ENCODE results near the gene ALDH16A1.

The ALDH16A1 gene

GRCh38 chr19:49427339-49427738 is 25.7 kb upstream of the ALDH16A1 start:
- Histone ChIP-seq H2BK5ac (ENCODE audit: low read length) (peak overlapping the region; percentile 35), H3K4ac (ENCODE audit: low read length) (no peak overlapping the region), H3K9ac (ENCODE audit: low read depth, low read length, poor library complexity) (no peak overlapping the region), H3K14ac (ENCODE audit: low read length) (no peak overlapping the region), H3K79me1 (ENCODE audit: low read depth, low read length) (peaks cover 2% of the 10 kb centered on the region), H3K27ac (replicated peaks; ENCODE audit: low read length) (no peak overlapping the region), H3K4me2 (ENCODE audit: insufficient read depth, low read length, poor library complexity, severe bottlenecking) (no peak overlapping the region), H3K4me3 (ENCODE audit: low read length in 2 of 2) (no peak overlapping the region), H2AFZ (ENCODE audit: low read length) (no peak overlapping the region), H3K9me3 (replicated peaks in 1 of 2; ENCODE audit: control insufficient read depth in 2 of 2, insufficient read depth in 1 of 2, low read depth in 1 of 2, low read length in 2 of 2) (peaks cover 4% of the 10 kb centered on the region in 2 donors), H2BK12ac (ENCODE audit: low read length) (peak overlapping the region; percentile 98), H2BK120ac (ENCODE audit: low read depth, low read length) (peak overlapping the region; percentile 28), H4K91ac (ENCODE audit: low read depth, low read length, poor library complexity) (no peak overlapping the region), H3K4me1 (ENCODE audit: control insufficient read depth in 2 of 2, insufficient read depth in 1 of 2, low read depth in 1 of 2, low read length in 2 of 2) (peaks cover 28 to 32% of the 10 kb centered on the region in 2 donors), H4K8ac (ENCODE audit: low read depth, low read length) (peak overlapping the region; percentile 56), H3K23ac (ENCODE audit: low read depth, low read length, poor library complexity) (no peak overlapping the region), H2AK5ac (ENCODE audit: low read depth, low read length) (peak overlapping the region; percentile 86), H3K36me3 (replicated peaks in 1 of 2; ENCODE audit: control insufficient read depth in 2 of 2, insufficient read depth in 2 of 2, low read length in 2 of 2) (no peaks in the 10 kb centered on the region), H3K27me3 (ENCODE audit: control insufficient read depth in 3 of 3, insufficient read depth in 3 of 3, low read depth in 1 of 3, low read length in 3 of 3) (peaks cover 8 to 96% (median 71%) of the 10 kb centered on the region in 3 experiments), H2BK15ac (ENCODE audit: low read length) (peak overlapping the region; percentile 54), H3K18ac (ENCODE audit: low read length) (peak overlapping the region; percentile 85)
- no CpG with 5 or more reads among the region's 12 CpGs for WGBS, 2 donors (ENCODE audit: extremely low coverage in 2 of 2, insufficient read length in 2 of 2, insufficient replicate concordance in 1 of 2)
- no peak for DNase-seq (ENCODE audit: low spot score)

- Histone ChIP-seq H3K23ac (ENCODE audit: low read depth, low read length, poor library complexity) (peak overlapping the region; percentile 80), H3K18ac (ENCODE audit: low read length) (peak overlapping the region; percentile 95), H3K27ac (replicated peaks; ENCODE audit: low read length) (no peak overlapping the region), H3K4me3 (ENCODE audit: low read length in 2 of 2) (peak overlapping the region; percentile 34 to 60), H3K9ac (ENCODE audit: low read depth, low read length, poor library complexity) (peak overlapping the region; percentile 57), H3K4ac (ENCODE audit: low read length) (peak overlapping the region; percentile 91), H3K4me2 (ENCODE audit: insufficient read depth, low read length, poor library complexity, severe bottlenecking) (peak overlapping the region; percentile 89), H2BK15ac (ENCODE audit: low read length) (peak overlapping the region; percentile 54), H3K4me1 (ENCODE audit: control insufficient read depth in 2 of 2, insufficient read depth in 1 of 2, low read depth in 1 of 2, low read length in 2 of 2) (peaks cover 24 to 29% of the 10 kb centered on the region in 2 donors), H3K36me3 (replicated peaks in 1 of 2; ENCODE audit: control insufficient read depth in 2 of 2, insufficient read depth in 2 of 2, low read length in 2 of 2) (no peaks in the 10 kb centered on the region), H4K91ac (ENCODE audit: low read depth, low read length, poor library complexity) (no peak overlapping the region), H2AK5ac (ENCODE audit: low read depth, low read length) (peak overlapping the region; percentile 86), H3K14ac (ENCODE audit: low read length) (peak overlapping the region; percentile 51), H4K8ac (ENCODE audit: low read depth, low read length) (no peak overlapping the region), H3K79me1 (ENCODE audit: low read depth, low read length) (peaks cover 2% of the 10 kb centered on the region), H2AFZ (ENCODE audit: low read length) (peak overlapping the region; percentile 96), H3K27me3 (ENCODE audit: control insufficient read depth in 3 of 3, insufficient read depth in 3 of 3, low read depth in 1 of 3, low read length in 3 of 3) (peaks cover 6 to 96% (median 71%) of the 10 kb centered on the region in 3 experiments), H2BK120ac (ENCODE audit: low read depth, low read length) (peak overlapping the region; percentile 28), H3K9me3 (replicated peaks in 1 of 2; ENCODE audit: control insufficient read depth in 2 of 2, insufficient read depth in 1 of 2, low read depth in 1 of 2, low read length in 2 of 2) (peaks cover 4% of the 10 kb centered on the region in 2 donors), H2BK5ac (ENCODE audit: low read length) (peak overlapping the region; percentile 35), H2BK12ac (ENCODE audit: low read length) (peak overlapping the region; percentile 63)
- WGBS, 2 donors (ENCODE audit: extremely low coverage in 2 of 2, insufficient read length in 2 of 2, insufficient replicate concordance in 1 of 2), result no CpG with 5 or more reads among the region's 45 CpGs
- no peak for DNase-seq (ENCODE audit: low spot score)
These were observed 25.0 kb upstream of the ALDH16A1 start for GRCh38 chr19:49427855-49428546.

GRCh38 chr19:49428547-49429451 is 24.2 kb upstream of the ALDH16A1 start:
- H3K23ac ChIP-seq (ENCODE audit: low read depth, low read length, poor library complexity), result peak overlapping the region; percentile 50
- no CpG with 5 or more reads among the region's 29 CpGs for WGBS, 2 donors (ENCODE audit: extremely low coverage in 2 of 2, insufficient read length in 2 of 2, insufficient replicate concordance in 1 of 2)
- no peak for DNase-seq (ENCODE audit: low spot score)

More at GRCh38 chr19:49428547-49429451, 24.2 kb upstream of the ALDH16A1 start:
- Histone ChIP-seq H2BK120ac (ENCODE audit: low read depth, low read length) (peak overlapping the region; percentile 28), H2AFZ (ENCODE audit: low read length) (peak overlapping the region; percentile 96), H3K18ac (ENCODE audit: low read length) (peak overlapping the region; percentile 95), H3K27me3 (ENCODE audit: control insufficient read depth in 3 of 3, insufficient read depth in 3 of 3, low read depth in 1 of 3, low read length in 3 of 3) (peaks cover 3 to 96% (median 69%) of the 10 kb centered on the region in 3 experiments), H3K27ac (replicated peaks; ENCODE audit: low read length) (no peak overlapping the region), H2BK12ac (ENCODE audit: low read length) (no peak overlapping the region), H3K9me3 (replicated peaks in 1 of 2; ENCODE audit: control insufficient read depth in 2 of 2, insufficient read depth in 1 of 2, low read depth in 1 of 2, low read length in 2 of 2) (peaks cover 4 to 8% of the 10 kb centered on the region in 2 donors), H3K36me3 (replicated peaks in 1 of 2; ENCODE audit: control insufficient read depth in 2 of 2, insufficient read depth in 2 of 2, low read length in 2 of 2) (no peaks in the 10 kb centered on the region), H2BK15ac (ENCODE audit: low read length) (peak overlapping the region; percentile 54), H3K4me2 (ENCODE audit: insufficient read depth, low read length, poor library complexity, severe bottlenecking) (peak overlapping the region; percentile 89), H4K91ac (ENCODE audit: low read depth, low read length, poor library complexity) (no peak overlapping the region), H3K14ac (ENCODE audit: low read length) (no peak overlapping the region), H2AK5ac (ENCODE audit: low read depth, low read length) (peak overlapping the region; percentile 86), H3K4ac (ENCODE audit: low read length) (no peak overlapping the region), H3K4me1 (ENCODE audit: control insufficient read depth in 2 of 2, insufficient read depth in 1 of 2, low read depth in 1 of 2, low read length in 2 of 2) (peaks cover 20 to 23% of the 10 kb centered on the region in 2 donors), H3K79me1 (ENCODE audit: low read depth, low read length) (peaks cover 2% of the 10 kb centered on the region), H3K4me3 (ENCODE audit: low read length in 2 of 2) (peak overlapping the region; percentile 34 to 60), H3K9ac (ENCODE audit: low read depth, low read length, poor library complexity) (no peak overlapping the region), H2BK5ac (ENCODE audit: low read length) (peak overlapping the region; percentile 35), H4K8ac (ENCODE audit: low read depth, low read length) (no peak overlapping the region)

Data from neuronal stem cell (in vitro differentiated cells).